HepG2 (cell line): ENCODE measurements around the gene TUBB2B. TPM values are rescaled to one million over a fixed set of nuclear protein-coding genes. Genes with fewer than 3 reads are reported as not detected.

Experiments
- ATAC-seq: fragments of 200-7000 bp; cut with Tn5 transposase; 3 replicates; pipeline ENCODE4 v1.9.1; 2020; ENCODE audit warnings: mild to moderate bottlenecking, moderate library complexity
- BruUV-seq: library from RNA; stranded (reverse); fragments of 400-500 nt; replicated peaks from 2 replicates; lab custom pipeline; 2021; lab: Mats Ljungman, UMichigan
- CTCF ChIA-PET: fragments of 300-600 bp; formaldehyde crosslinking; extraction: SDS; loops from one replicate; lab custom pipeline; 2021; ENCODE audit warnings: low total read pairs, inconsistent platforms, low intra/inter-chr PET ratio; lab: Yijun Ruan, JAX
- POLR2A ChIA-PET: fragments of 350-600 bp; sonication (Branson Sonifier 250); formaldehyde crosslinking; loops from one replicate; lab custom pipeline; 2020; ENCODE audit warnings: antibody characterized with exemption, inconsistent platforms; lab: Yijun Ruan, JAX
- DNase-seq: peaks from one replicate; pipeline ENCODE4 v3.0.0-alpha.2; 2015; ENCODE audit warnings: low spot score
- FAIRE-seq: peaks from 3 replicates; lab custom pipeline; 2011; peaks lifted over from hg19 to GRCh38; lab: Jason Lieb, UNC
- H2AFZ ChIP-seq: one replicate; pipeline ENCODE4 v1.6.1; 2011; ENCODE audit warnings: low read length, inconsistent platforms
- H3K27ac ChIP-seq: fragments of 300-600 bp; 3 replicates; pipeline ENCODE4 v1.8.0; 2011; ENCODE audit warnings: mixed run types, mild to moderate bottlenecking, mixed read lengths, low read length, inconsistent platforms; ENCODE audit not compliant: insufficient read depth; ENCODE audit errors: extremely low read length
- H3K27me3 ChIP-seq, 2 experiments: fragments of 200-600 bp in 1 of 2; 2 replicates in 1 of 2; 3 replicates in 1 of 2; pipeline versions ENCODE4 v1.6.0 to v1.8.0; 2011; ENCODE audit warnings: low read length in 2 of 2, mild to moderate bottlenecking in 2 of 2, moderate library complexity in 2 of 2, inconsistent platforms in 1 of 2; ENCODE audit not compliant: insufficient read depth in 2 of 2, control insufficient read depth in 1 of 2
- H3K36me3 ChIP-seq, 2 experiments: fragments of 200-600 bp in 1 of 2; replicated peaks in 1 of 2; 2 replicates in 1 of 2; 3 replicates in 1 of 2; pipeline versions ENCODE4 v1.5.1 to v1.8.0; 2011; ENCODE audit warnings: low read length in 2 of 2, inconsistent platforms in 1 of 2; ENCODE audit not compliant: insufficient read depth in 2 of 2, control insufficient read depth in 1 of 2
- H3K4me1 ChIP-seq: 2 replicates; pipeline ENCODE4 v1.5.1; 2012; ENCODE audit warnings: low read length, inconsistent platforms; ENCODE audit not compliant: insufficient read depth
- H3K4me2 ChIP-seq: 2 replicates; pipeline ENCODE4 v1.6.0; 2011; ENCODE audit warnings: low read depth, low read length, inconsistent platforms
- H3K4me3 ChIP-seq, 3 experiments: fragments of 200-600 bp in 1 of 3; sonication (generic), shearing (Covaris generic) in 1 of 3; replicated peaks in 1 of 3; 2 replicates each; pipeline ENCODE4 v1.5.1; 2011 to 2016; ENCODE audit warnings: low read length in 3 of 3, inconsistent platforms in 2 of 3, low read depth in 2 of 3, mild to moderate bottlenecking in 2 of 3, control low read depth in 1 of 3, mixed read lengths in 1 of 3; ENCODE audit not compliant: insufficient read depth in 1 of 3
- H3K79me2 ChIP-seq: one replicate; pipeline ENCODE4 v1.6.1; 2011; ENCODE audit warnings: low read length, inconsistent platforms; ENCODE audit not compliant: insufficient read depth
- H3K9ac ChIP-seq: 2 replicates; pipeline ENCODE4 v1.6.0; 2011; ENCODE audit warnings: mild to moderate bottlenecking, low read depth, low read length, inconsistent platforms; ENCODE audit not compliant: insufficient read depth
- H3K9me3 ChIP-seq: 2 replicates; pipeline ENCODE4 v1.5.1; 2012; ENCODE audit warnings: mild to moderate bottlenecking, low read length
- H4K20me1 ChIP-seq: 2 replicates; pipeline ENCODE4 v1.6.0; 2011; ENCODE audit warnings: inconsistent platforms, mild to moderate bottlenecking, low read length, moderate library complexity; ENCODE audit not compliant: insufficient read depth
- CBX5 ChIP-seq: sonication (generic); formaldehyde crosslinking; IDR thresholded peaks from 2 replicates; pipeline ENCODE4 v1.4.0; 2020; ENCODE audit warnings: missing genetic modification reagents, borderline replicate concordance
- CTCF ChIP-seq: sonication (generic); formaldehyde crosslinking; IDR thresholded peaks from 2 replicates; pipeline ENCODE4 v1.5.0; 2020; ENCODE audit warnings: mild to moderate bottlenecking, missing genetic modification reagents, moderate library complexity
- IRX3 ChIP-seq: sonication (generic); formaldehyde crosslinking; IDR thresholded peaks from 2 replicates; pipeline ENCODE4 v1.8.1; 2023; ENCODE audit warnings: mild to moderate bottlenecking, low read depth, missing genetic modification reagents, borderline replicate concordance
- MYPOP ChIP-seq: sonication (generic); formaldehyde crosslinking; IDR thresholded peaks from 2 replicates; pipeline ENCODE4 v1.8.1; 2023; ENCODE audit warnings: mild to moderate bottlenecking, moderate library complexity, missing genetic modification reagents
- RAD21 ChIP-seq: fragments of 450-650 bp; formaldehyde crosslinking; IDR thresholded peaks from 2 replicates; pipeline ENCODE4 v1.5.0; 2020; ENCODE audit warnings: mild to moderate bottlenecking
- SMARCC2 ChIP-seq: fragments of 450-650 bp; IDR thresholded peaks from 2 replicates; pipeline ENCODE4 v1.6.1; 2017; ENCODE audit warnings: antibody characterized with exemption, mild to moderate bottlenecking
- SMC3 ChIP-seq: IDR thresholded peaks from 2 replicates; pipeline ENCODE4 v1.6.1; 2011; ENCODE audit warnings: low read length, improper control_type of control experiment
- STAG1 ChIP-seq: sonication (generic); formaldehyde crosslinking; IDR thresholded peaks from 2 replicates; pipeline ENCODE4 v1.4.0; 2020; ENCODE audit warnings: missing genetic modification reagents
- XRCC5 ChIP-seq: fragments of 200-400 bp; formaldehyde crosslinking; optimal IDR thresholded peaks from 2 replicates; pipeline ENCODE3; 2017; ENCODE audit warnings: mild to moderate bottlenecking, low read length
- ZGPAT ChIP-seq: IDR thresholded peaks from 2 replicates; pipeline ENCODE4 v1.6.1; 2016; ENCODE audit warnings: mild to moderate bottlenecking
- ZNF614 ChIP-seq: IDR thresholded peaks from 2 replicates; pipeline ENCODE4 v1.6.1; 2018; ENCODE audit warnings: missing biosample characterization, missing genetic modification reagents, inconsistent platforms, borderline replicate concordance
- ZNF691 ChIP-seq: sonication (generic); formaldehyde crosslinking; IDR thresholded peaks from 2 replicates; pipeline ENCODE4 v1.4.0; 2020; ENCODE audit warnings: missing genetic modification reagents, low read depth, mild to moderate bottlenecking, borderline replicate concordance
- ZNF704 ChIP-seq: sonication (generic); formaldehyde crosslinking; IDR thresholded peaks from 2 replicates; pipeline ENCODE4 v1.8.1; 2023; ENCODE audit warnings: mild to moderate bottlenecking, inconsistent platforms, moderate library complexity, missing genetic modification reagents, borderline replicate concordance
- WGBS: methylation state at CpG from one replicate; pipeline ENCODE4 v1.1.6; 2017; ENCODE audit warnings: low lambda C conversion rate; 5-methylcytosine and 5-hydroxymethylcytosine counted together
- in situ Hi-C: cut with HindIII; loops from 2 replicates; pipeline ENCODE4 v1.10.0; 2017; ENCODE audit warnings: low pct_unique_long_range_greater_than_20kb; ENCODE audit not compliant: extremely low pct_ligation_motif_present
- intact Hi-C: fragments of 100-400 bp; cut with micrococcal nuclease; formaldehyde crosslinking; loops from one replicate; pipeline ENCODE4 v1.10.0; 2022; ENCODE audit not compliant: unreplicated experiment
- polyA plus RNA-seq, 8 experiments: library from polyadenylated mRNA; depleted of rRNA in 3 of 8; stranded (reverse) in 7 of 8; unstranded in 1 of 8; fragments of >200 nt; fragmentation: Illumina TruSeq in 4 of 8; extraction: Trizol in 4 of 8; gene quantifications; 2 replicates each; pipeline versions ENCODE4 v1.2.1 to v1.2.3, GENCODE V29; 2011 to 2016; ENCODE audit warnings: low read depth in 4 of 8, missing spikeins in 1 of 8, mixed read lengths in 1 of 8; ENCODE audit not compliant: insufficient read depth in 1 of 8
- total RNA-seq, 5 experiments: library from RNA; depleted of rRNA; stranded (reverse); fragments of >200 nt; fragmentation: Illumina TruSeq; extraction: Trizol; gene quantifications; 2 replicates each; pipeline ENCODE4 v1.2.3, GENCODE V29; 2016; ENCODE audit warnings: low read depth in 1 of 5

The TUBB2B gene
- total and polyA plus RNA-seq, 2 of the 13 experiments (the other 11 are each of a cell fraction or from before 2014, with no cell fraction given), result 10.3 to 23.6 TPM

- H3K4me2 ChIP-seq, result no peak overlapping the region
- 13% methylated on average over 13 of the region's 13 CpGs for WGBS
- intact Hi-C loops, result no loop called here
- ChIA-PET CTCF (interaction anchor here (0.7 to 1.1 kb wide), 2 partner anchors 113 to 115 kb away, joined by 3 to 6 read pairs; no protein-coding TSS in a partner anchor), POLR2A (interaction anchor here (1.0 to 2.4 kb wide), 4 partner anchors 8 to 82 kb away, joined by 3 to 7 read pairs (median 6); partner anchors contain the start of gene TUBB2A)
- no peaks in the 10 kb centered on the region for H4K20me1 ChIP-seq
- DNase-seq (no peak), ATAC-seq (peak; percentile 99)
- no peak overlapping the region for H3K4me3 ChIP-seq
- BruUV-seq, result no TSS peak
- peaks cover 2% of the 10 kb centered on the region; the same call in 1 of the 2 replicates for H3K4me1 ChIP-seq
- no peaks in the 10 kb centered on the region for H3K9me3 ChIP-seq
- no peak overlapping the region for H3K27ac ChIP-seq
- no peak overlapping the region for H3K9ac ChIP-seq
- no peak overlapping the region for H2AFZ ChIP-seq
- no peaks in the 10 kb centered on the region for H3K36me3 ChIP-seq
- H3K27me3 ChIP-seq, result peaks cover 9 to 55% of the 10 kb centered on the region in 2 experiments; a peak in 4 of 5 replicates
- in situ Hi-C loops, result no loop called here
- TF ChIP-seq SMC3 (peak; percentile 59), SMARCC2 (no peak), ZNF614 (CRISPR knock-in tag) (0 out of 2 replicates have a peak, but pooled peaks have one; percentile 20), ZGPAT (CRISPR knock-in tag) (no peak), CBX5 (CRISPR knock-in tag) (0 out of 2 replicates have a peak, but pooled peaks have one; percentile 28), XRCC5 (peak; percentile 49), RAD21 (peak; percentile 67), STAG1 (CRISPR knock-in tag) (peak; percentile 60), MYPOP (CRISPR knock-in tag) (no peak), IRX3 (CRISPR knock-in tag) (no peak), CTCF (CRISPR knock-in tag) (peak; percentile 47), ZNF704 (no peak), ZNF691 (CRISPR knock-in tag) (no peak)
- TF ChIP-seq, all 625 proteins: peak for 7
- FAIRE-seq, result peak; percentile 79
- H3K79me2 ChIP-seq, result no peaks in the 10 kb centered on the region
Observed at GRCh38 chr6:3239110-3239830, 11.8 kb upstream of the TUBB2B start.
